ENCODE measurements around the gene PSMC4. TPM values are rescaled to one million over a fixed set of nuclear protein-coding genes. Genes with fewer than 3 reads are reported as not detected.
A peak's percentile ranks its signal among the peaks of the same experiment; 100 is the strongest.
"Not testable (repeated sequence)": the region's sequence is repeated elsewhere in the genome, so short reads cannot be mapped to it uniquely, and the experiment has no call there.

The PSMC4 gene
- polyA plus RNA-seq, 3 donors: 83.5 to 104 (median 101) TPM

DNA sequence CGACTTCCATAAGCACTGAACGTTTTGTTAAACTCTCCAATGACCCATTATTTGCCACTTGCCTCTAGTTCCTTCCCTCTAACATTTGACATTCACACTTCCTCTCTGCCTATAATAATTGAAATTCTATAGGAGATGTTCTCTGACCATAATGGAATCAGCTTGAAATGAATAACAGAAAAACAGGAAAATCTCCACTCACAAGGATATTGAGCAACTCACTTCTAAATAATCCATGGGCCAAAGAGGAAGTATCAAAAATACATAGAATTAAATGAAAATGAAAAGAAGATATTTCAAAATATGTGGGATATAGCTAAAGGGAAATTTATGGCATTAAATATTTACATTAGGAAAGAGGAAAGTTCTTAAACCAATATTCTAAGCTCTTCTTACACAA, 33.2 kb upstream of the PSMC4 start:
- DNase-seq (ENCODE audit: extremely low read depth in 1 of 11, low read depth in 9 of 11, low spot score in 4 of 11): no peak

DNA sequence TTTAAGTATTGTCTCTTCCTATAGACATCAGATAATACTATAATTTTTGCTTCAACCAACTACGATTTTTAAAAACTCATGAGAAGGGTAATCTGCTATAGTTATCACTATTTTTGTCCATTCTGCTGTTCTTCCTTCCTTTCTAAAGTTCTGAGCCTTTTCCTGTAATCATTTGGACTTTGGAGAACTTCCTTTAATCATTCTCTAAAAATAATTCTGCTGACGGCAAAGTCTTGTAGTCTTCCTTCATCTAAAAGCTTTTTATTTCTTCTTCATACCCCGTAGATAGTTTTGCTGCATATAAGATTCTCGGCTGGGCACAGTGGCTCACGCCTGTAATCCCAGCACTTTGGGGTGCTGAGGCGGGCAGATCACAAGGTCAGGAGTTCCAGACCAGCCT, 31.4 kb upstream of the PSMC4 start:
- DNase-seq (ENCODE audit: extremely low read depth in 1 of 11, low read depth in 9 of 11, low spot score in 4 of 11): no peak

DNA sequence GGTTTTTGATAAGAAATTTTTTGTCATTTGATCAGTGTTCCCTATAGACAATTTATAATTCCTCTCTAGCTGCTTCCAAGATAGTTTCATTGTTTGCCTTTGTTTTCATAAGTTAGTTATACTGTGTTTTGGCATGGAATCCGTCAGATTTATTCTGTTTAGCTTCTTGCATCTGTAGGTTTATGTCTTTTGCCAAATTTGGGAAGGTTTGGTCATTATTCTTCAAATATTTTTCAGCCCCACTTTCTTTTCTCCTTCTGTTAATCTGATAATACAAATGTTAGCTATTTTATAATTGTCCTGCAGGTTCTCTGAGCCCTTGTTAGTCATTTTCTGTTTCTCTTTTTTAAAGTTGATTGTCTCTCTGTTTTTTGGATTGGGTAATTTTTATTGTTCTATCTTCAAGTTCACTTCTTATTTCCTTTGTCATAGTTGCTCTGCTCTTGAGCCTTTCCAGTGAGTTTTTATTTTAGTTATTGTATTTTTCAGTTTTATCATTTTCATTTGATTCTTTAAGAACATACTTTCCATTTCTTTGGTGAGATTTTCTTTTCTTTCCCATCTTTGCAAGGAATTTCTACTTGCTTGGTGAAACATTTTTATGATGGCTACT, 30.6 kb upstream of the PSMC4 start:
- DNase-seq (ENCODE audit: extremely low read depth in 1 of 11, low read depth in 9 of 11, low spot score in 4 of 11): no peak

DNA sequence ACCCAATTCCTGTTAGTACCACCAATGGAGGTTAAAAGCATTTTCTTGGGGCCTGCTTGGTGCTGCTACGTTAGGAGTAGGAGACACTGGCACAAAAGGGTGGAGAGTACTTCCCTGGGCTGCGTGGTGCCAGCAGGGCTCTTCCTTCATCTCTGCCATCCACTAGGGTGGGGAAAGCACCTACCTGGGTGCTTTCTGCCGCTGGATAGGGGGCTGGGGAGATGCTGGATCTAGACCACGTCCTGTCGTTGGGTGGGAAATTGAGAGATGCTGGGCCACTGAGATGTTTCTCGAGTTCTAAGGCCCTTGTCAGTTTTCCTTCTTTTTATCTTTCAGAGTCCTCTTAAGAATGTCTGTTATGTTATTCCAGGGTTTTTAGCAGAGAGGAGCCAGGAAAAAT, 29.8 kb upstream of the PSMC4 start:
- DNase-seq (ENCODE audit: extremely low read depth in 1 of 11, low read depth in 9 of 11, low spot score in 4 of 11): no peak

DNA sequence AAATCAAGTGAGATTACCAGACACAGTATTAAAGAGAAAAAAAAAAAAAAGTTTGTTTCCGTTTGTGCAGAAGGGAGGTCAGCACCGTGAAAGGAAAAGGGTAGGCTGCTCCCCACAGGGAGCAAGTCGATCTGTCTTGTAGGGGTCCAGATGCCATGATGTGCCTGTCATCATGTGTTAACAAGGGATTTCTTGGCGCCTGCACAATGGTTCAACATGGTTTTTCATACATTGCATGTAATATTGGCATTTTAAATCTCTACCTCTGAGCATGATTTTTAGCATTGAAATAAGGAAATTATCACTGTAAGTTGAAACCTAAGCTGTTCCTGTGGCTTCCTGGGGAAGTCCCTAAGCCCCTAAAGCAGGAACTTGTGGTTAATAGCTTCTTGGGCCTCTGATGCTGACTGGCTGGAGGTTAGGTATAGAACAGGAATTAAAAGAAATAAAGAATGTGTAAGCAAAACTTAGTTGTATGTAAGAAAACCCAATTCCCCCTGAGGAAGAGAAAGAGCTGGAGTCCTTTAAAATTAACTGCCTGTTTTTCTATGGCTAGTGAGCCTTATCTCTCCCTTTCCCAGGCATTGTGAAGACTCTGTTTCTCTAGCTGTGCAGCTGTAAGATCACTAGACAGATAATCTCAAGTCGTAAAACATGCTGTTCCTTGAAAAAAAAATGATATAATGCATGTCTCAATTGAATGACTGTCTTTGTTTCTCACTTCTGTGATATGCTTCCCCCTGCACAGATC, 29.2 kb upstream of the PSMC4 start:
- peak in 2 of 11 donors; percentile 28 to 38 for DNase-seq (ENCODE audit: extremely low read depth in 1 of 11, low read depth in 9 of 11, low spot score in 4 of 11)

DNA sequence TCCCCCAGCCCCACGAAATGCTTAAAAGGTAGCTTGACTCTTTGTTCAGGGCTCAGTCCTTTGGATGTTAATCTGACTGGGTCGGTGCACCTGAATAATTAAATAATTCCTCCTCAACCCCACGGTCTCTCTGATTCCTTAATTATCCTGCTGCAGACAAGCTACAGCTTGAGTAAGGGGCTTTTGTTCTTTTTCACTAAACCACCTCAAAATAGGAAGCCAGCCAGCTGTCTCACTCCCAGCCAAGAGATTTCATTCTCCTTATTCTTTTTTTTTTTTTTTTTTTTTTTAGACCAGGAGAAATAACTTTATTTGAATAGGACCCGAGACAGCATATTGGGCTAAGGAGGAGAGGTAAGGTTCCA, 28.6 kb upstream of the PSMC4 start:
- DNase-seq (ENCODE audit: extremely low read depth in 1 of 11, low read depth in 9 of 11, low spot score in 4 of 11): no peak

DNA sequence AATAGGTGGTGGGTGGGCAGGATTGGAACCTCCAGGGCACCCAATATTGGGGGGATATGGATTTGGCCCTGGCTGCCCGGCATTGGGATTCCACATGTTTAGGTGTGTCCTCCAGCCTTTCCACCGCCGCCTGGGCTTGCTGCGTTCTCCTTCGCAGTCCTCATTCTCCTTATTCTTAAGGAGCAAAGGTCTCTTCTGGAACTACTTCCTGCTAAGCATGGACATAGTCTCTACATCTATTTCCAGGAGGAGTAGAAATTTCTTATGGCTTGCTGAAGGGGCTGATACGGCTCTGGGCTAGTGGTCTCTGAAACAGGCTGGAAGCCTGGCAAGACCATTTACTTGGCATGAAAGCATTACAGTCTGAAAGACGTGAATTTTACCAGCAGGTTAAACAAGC, 27.4 kb upstream of the PSMC4 start:
- DNase-seq (ENCODE audit: extremely low read depth in 1 of 11, low read depth in 9 of 11, low spot score in 4 of 11): no peak

DNA sequence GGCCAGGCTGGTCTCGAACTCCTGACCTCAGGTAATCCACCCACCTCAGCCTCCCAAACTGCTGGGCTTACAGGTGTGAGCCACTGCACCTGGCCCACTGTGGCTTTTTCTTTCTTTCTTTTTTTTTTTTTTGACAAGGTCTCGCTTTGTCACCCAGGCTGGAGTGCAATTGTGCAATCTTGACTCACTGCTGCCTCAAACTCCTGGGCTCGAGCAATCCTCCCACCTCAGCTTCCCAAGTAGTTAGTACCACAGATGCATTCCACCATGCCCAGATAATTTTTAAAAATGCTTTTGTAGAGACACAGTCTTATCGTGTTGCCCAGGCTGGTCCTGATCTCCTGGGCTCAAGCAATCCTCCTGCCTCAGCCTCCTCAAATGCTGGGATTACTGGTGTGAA, 24.4 kb upstream of the PSMC4 start:
- no peak for DNase-seq (ENCODE audit: extremely low read depth in 1 of 11, low read depth in 9 of 11, low spot score in 4 of 11)

DNA sequence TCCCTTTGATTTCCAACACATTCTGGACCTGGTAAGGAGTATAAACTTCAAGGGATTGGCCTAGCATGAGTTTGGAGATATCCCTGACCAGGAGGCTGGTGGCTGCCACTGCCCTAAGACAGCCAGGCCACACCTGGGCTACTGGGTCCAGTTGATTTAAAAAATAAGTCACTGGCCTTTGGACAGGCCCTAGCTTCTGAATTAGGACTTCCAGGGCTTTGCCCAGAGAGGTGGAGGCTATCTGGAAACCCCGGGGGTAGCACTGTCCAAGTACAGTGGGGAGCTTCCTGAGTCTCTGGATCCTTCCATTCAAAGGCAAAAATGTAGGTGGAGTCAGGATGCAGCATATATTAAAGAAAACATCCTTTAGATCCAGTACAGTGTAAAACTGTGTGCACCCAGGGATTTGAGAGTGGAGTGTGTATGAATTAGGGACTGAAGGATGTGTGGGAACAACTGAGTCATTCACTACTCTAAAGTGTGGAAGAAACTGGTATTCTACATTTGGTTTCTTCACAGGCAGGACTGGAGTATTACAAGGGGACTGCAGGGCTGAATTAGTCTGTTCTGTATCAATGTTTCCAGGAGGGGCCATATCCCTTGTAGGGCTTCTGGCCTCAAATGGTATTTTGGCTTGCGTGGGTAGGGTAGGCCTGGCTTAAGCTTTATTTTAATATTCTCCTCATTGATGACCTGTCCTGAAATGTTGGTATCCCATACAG, 21.8 kb upstream of the PSMC4 start:
- DNase-seq (ENCODE audit: extremely low read depth in 1 of 11, low read depth in 9 of 11, low spot score in 4 of 11): no peak

DNA sequence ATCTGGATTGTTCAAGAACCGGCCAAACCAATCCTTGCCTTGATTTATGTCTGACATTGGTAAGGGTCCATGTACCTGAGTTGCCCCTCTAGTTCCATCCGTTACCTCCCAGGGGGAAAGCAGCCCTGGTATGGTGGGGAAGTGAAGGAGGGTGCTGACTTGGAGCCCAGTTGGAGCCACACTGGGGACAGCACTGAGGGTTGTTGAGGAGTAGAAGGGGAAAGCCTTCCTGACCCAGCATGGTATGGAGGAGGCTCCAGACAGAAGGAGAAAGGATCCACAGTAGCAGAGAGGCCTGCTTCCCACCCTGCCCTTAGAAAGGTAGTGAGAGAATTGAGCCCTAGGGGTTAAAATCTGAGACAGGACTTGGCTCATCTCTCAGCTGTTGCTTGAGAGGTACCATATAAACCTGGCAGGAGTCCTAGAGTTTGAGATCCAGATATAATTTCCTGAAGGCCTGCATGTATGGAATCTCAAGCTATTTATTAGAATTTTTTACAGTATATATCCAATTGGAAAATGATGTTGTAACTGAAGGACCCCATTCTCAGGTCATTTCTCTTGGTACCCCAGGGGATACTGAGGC, 19.8 kb upstream of the PSMC4 start:
- no peak for DNase-seq (ENCODE audit: extremely low read depth in 1 of 11, low read depth in 9 of 11, low spot score in 4 of 11)

DNA sequence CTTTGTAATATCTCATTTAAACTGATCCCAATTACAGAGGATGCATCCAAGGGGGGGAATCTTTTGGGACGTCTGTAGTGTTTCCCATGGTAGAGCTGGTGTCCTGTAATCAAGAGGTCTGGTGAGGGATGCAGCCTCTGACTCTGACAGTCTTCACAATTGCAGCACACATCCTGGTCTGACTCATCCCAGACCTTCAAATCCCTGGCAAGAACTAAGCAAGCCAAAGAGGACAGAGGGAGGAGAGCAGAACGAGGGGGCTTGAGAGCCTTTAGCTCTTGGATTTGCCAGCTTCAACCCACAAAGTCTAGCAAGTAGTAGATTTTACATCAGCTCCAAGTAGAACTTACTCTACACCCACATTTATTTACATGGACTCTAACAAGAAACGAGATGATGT, 19.3 kb upstream of the PSMC4 start:
- no peak for DNase-seq (ENCODE audit: extremely low read depth in 1 of 11, low read depth in 9 of 11, low spot score in 4 of 11)

DNA sequence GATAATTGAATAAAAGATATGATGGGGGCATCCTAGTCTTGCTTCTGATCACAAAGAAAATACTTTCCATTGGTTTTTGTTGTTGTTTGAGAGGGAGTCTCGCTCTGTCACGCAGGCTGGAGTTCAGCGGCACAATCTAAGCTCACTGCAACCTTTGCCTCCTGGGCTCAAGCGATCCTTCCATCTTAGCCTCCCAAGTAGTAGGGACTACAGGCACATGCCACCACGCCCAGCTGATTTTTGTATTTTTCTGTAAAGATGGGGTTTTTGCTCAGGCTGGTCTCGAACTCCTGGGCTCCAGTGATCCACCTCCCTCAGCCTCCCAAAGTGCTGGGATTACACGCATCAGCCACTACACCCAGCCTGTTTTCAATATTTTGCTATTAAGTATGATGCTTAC, 17.1 kb upstream of the PSMC4 start:
- no peak for DNase-seq (ENCODE audit: extremely low read depth in 1 of 11, low read depth in 9 of 11, low spot score in 4 of 11)

DNA sequence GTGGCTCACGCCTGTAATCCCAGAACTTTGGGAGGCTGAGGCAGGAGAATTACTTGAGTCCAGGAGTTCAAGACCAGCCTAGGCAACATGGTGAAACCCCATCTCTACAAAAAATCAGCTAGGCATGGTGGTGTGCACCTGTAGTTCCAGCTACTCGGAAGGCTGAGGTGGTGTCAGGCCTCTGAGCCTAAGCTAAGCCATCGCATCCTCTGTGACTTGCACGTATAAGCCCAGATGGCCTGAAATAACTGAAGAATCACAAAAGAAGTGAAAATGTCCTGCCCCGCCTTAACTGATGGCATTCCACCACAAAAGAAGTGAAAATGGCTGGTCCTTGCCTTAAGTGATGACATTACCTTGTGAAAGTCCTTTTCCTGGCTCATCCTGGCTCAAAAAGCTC, 13.1 kb upstream of the PSMC4 start:
- DNase-seq (ENCODE audit: extremely low read depth in 1 of 11, low read depth in 9 of 11, low spot score in 4 of 11): not testable (repeated sequence)

DNA sequence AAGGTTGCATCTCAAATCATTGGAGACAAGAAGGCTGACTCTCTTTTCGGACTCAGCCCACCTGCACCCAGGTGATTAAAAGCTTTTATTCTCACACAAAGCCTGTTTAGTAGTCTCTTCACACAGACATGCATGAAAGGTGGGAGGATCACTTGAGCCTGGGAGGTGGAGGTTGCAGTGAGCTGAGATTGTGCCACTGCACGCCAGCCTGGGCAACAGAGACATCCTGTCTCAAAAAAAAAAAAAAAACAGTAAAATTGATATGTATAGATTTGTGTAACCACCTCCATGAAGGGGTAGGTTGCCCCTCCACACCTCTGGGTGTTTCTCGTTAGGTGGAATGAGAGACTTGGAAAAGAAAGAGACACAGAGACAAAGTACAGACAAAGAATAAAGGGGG, 12.0 kb upstream of the PSMC4 start:
- not testable (repeated sequence) for DNase-seq (ENCODE audit: extremely low read depth in 1 of 11, low read depth in 9 of 11, low spot score in 4 of 11)

DNA sequence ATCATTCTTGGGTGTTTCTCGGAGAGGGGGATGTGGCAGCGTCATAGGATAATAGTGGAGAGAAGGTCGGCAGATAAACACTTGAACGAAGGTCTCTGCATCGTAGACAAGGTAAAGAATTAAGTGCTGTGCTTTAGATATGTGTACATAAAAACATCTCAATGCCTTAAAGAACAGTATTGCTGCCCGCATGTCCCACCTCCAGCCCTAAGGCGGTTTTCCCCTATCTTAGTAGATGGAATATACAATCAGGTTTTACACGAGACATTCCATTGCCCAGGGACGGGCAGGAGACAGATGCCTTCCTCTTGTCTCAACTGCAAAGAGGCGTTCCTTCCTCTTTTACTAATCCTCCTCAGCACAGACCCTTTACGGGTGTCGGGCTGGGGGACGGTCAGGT, 11.6 kb upstream of the PSMC4 start:
- not testable (repeated sequence) for DNase-seq (ENCODE audit: extremely low read depth in 1 of 11, low read depth in 9 of 11, low spot score in 4 of 11)

DNA sequence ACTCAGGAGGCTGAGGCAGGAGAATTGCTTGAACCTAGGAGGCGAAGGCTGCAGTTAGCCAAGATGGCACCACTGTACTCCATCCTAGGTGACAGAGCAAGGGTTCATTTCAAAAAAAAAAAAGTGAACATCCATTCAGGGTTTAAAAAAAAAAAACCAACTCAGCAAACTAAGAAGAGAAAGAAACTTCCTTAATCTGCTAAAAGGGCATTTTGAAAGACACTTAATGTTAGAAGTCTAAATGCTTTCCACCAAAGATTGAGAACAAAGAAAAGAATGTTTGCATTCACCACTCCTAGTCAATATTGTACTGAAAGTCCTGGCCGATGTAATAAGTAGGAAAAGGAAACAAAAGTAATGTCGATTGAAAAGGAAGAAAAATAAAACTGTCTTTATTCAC, 7.1 kb upstream of the PSMC4 start:
- no peak for DNase-seq (ENCODE audit: extremely low read depth in 1 of 11, low read depth in 9 of 11, low spot score in 4 of 11)

DNA sequence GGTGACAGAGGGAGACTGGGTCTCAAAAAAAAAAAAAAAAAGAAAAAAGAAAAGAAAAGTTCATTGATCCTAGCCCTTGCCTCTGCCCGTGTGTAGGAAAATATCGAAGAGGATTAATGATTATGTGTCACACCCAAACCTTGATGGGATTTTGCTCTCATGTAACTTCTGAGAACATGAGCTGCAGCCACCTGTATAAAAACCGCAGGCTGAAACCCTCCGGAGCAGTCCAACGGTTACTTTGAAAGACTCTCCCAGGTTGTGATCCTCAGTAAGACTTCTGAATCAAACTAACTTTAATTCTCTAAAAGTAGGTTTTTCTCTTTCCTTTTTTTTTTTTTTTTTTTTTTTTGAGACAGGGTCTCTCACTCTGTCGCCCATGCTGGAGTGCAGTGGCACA, 4.3 kb upstream of the PSMC4 start:
- no peak for DNase-seq (ENCODE audit: extremely low read depth in 1 of 11, low read depth in 9 of 11, low spot score in 4 of 11)

DNA sequence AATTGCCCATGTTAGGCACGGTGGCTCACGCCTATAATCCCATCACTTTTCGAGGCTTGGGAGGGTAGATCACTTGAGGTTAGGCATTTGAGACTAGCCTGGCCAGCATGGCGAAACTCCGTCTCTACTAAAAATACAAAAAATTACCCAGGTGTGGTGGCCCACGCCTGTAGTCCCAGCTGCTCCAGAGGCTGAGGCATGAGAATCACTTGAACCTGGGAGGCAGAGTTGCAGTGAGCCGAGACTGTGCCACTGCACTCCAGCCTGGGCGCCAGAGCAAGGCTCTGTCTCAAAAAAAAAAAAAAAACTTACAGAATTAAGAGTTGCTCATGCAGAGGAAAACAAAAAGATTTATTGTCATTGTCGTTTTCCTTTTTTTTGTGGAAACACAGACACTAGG, 3.4 kb upstream of the PSMC4 start:
- no peak for DNase-seq (ENCODE audit: extremely low read depth in 1 of 11, low read depth in 9 of 11, low spot score in 4 of 11)

DNA sequence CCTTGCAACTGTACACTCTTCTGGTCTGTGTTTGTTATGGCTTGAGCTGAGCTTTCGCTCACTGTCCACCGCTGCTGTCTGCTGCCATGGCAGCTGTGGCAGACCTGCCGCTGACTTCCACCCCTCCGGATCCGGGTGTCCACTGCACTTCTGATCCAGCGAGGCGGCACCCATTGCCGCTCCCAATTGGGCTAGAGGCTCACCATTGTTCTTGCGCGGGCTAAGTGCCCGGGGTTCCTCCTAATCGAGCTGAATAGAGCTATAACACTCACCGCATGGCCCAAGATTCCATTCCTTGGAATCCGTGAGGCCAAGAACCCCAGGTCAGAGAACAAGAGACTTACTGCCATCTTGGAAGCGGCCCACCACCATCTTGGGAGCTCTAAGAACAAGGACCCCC, 2.2 kb upstream of the PSMC4 start:
- DNase-seq (ENCODE audit: extremely low read depth in 1 of 11, low read depth in 9 of 11, low spot score in 4 of 11): no peak

DNA sequence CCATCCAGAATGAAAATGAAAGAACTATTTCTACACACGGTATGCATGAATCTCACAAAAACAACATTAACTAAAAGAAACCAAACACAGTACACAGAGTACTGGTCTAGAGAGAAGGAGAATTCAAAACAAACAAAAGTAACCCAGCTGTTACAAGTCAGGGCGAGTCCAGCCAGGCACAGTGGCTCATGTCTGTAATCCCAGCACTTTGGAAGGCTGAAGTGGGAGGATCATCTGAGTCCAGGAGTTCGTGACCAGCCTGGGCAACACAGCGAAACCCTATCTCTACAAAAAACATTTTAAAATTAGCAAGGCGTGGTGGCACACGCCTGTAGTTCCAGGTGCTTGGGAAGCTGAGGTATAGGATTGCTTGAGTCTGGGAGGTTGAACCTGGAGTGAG, 1.7 kb upstream of the PSMC4 start:
- DNase-seq (ENCODE audit: extremely low read depth in 1 of 11, low read depth in 9 of 11, low spot score in 4 of 11): no peak

Data from renal cortex interstitium (tissue), 11 donors.